CD4-positive, alpha-beta T cell treated with Interleukin-12 subunit alpha and Interleukin-12 subunit beta, for 1 hour (primary cell): Measurements from ENCODE around the gene KLHL7.
"Not testable (repeated sequence)": the region's sequence is repeated elsewhere in the genome, so short reads cannot be mapped to it uniquely, and the experiment has no call there.

Source experiments
- DNase-seq: peaks from one replicate; pipeline ENCODE4 v3.0.0-alpha.2; 2020

The KLHL7 gene

GRCh38 chr7:23184291-23184690 is 78.7 kb downstream of the KLHL7 start:
- no peak for DNase-seq

GRCh38 chr7:23184709-23185359 is 79.2 kb downstream of the KLHL7 start:
- peak; percentile 16 for DNase-seq

GRCh38 chr7:23185980-23186379 is 80.4 kb downstream of the KLHL7 start:
- no peak for DNase-seq

GRCh38 chr7:23191022-23191421 is 85.4 kb downstream of the KLHL7 start:
- no peak for DNase-seq

GRCh38 chr7:23193650-23194227 is 88.2 kb downstream of the KLHL7 start:
- DNase-seq, result not testable (repeated sequence)

- DNase-seq, result no peak
These were observed 90.7 kb downstream of the KLHL7 start for GRCh38 chr7:23196306-23196705.

GRCh38 chr7:23197745-23198144 is 92.2 kb downstream of the KLHL7 start:
- DNase-seq, result not testable (repeated sequence)

- no peak for DNase-seq
These were observed 94.7 kb downstream of the KLHL7 start for GRCh38 chr7:23200331-23200730.

- no peak for DNase-seq
These were observed 98.7 kb downstream of the KLHL7 start for GRCh38 chr7:23204241-23204640.

GRCh38 chr7:23205577-23205908 is 100.0 kb downstream of the KLHL7 start:
- no peak for DNase-seq

GRCh38 chr7:23205909-23206767 is 100.6 kb downstream of the KLHL7 start:
- DNase-seq, result no peak

GRCh38 chr7:23207021-23207420 is 101.4 kb downstream of the KLHL7 start:
- DNase-seq, result no peak

- DNase-seq, result no peak
These were observed 102.3 kb downstream of the KLHL7 start for GRCh38 chr7:23207884-23208283.

GRCh38 chr7:23208316-23208715 is 102.7 kb downstream of the KLHL7 start:
- no peak for DNase-seq

GRCh38 chr7:23210506-23210905 is 104.9 kb downstream of the KLHL7 start:
- no peak for DNase-seq

GRCh38 chr7:23211589-23211988 is 106.0 kb downstream of the KLHL7 start:
- no peak for DNase-seq

GRCh38 chr7:23212395-23212794 is 106.8 kb downstream of the KLHL7 start:
- DNase-seq, result no peak

- no peak for DNase-seq
These were observed 107.3 kb downstream of the KLHL7 start for GRCh38 chr7:23212841-23213240.

- DNase-seq, result no peak
These were observed 108.2 kb downstream of the KLHL7 start for GRCh38 chr7:23213755-23214154.

GRCh38 chr7:23214423-23214822 is 108.8 kb downstream of the KLHL7 start:
- no peak for DNase-seq

GRCh38 chr7:23214938-23215337 is 109.4 kb downstream of the KLHL7 start:
- no peak for DNase-seq

GRCh38 chr7:23216021-23216420 is 110.4 kb downstream of the KLHL7 start:
- peak; percentile 2 for DNase-seq

- DNase-seq, result no peak
These were observed 112.6 kb downstream of the KLHL7 start for GRCh38 chr7:23218196-23218595.

GRCh38 chr7:23220690-23221305 is 115.2 kb downstream of the KLHL7 start:
- DNase-seq, result no peak
